GM23338 (cell line): ENCODE data around the gene LRFN4. TPM values are rescaled to one million over a fixed set of nuclear protein-coding genes. Genes with fewer than 3 reads are reported as not detected.

Experiments used
- ATAC-seq: fragments of 200-7000 bp; cut with Tn5 transposase; 3 replicates; pipeline ENCODE4 v1.9.1; 2020
- DNase-seq: peaks from one replicate; pipeline ENCODE4 v3.0.0-alpha.2; 2015; ENCODE audit warnings: low spot score
- H2AFZ ChIP-seq: fragments of 200-600 bp; sonication (generic); 2 replicates; pipeline ENCODE4 v1.8.0; 2016; ENCODE audit warnings: antibody characterized with exemption, mild to moderate bottlenecking, moderate library complexity
- H3F3A ChIP-seq: fragments of 200-600 bp; sonication (generic); replicated peaks from 2 replicates; pipeline ENCODE4 v1.8.0; 2017; ENCODE audit warnings: antibody characterized with exemption, mixed run types, low read depth
- H3K27ac ChIP-seq: fragments of 200-600 bp; sonication (generic); 2 replicates; pipeline ENCODE4 v1.6.1; 2016; ENCODE audit warnings: low read depth
- H3K27me3 ChIP-seq: fragments of 200-600 bp; sonication (generic); 2 replicates; pipeline ENCODE4 v1.8.0; 2016; ENCODE audit warnings: mild to moderate bottlenecking, mixed run types, moderate library complexity; ENCODE audit not compliant: insufficient read depth
- H3K36me3 ChIP-seq: fragments of 200-600 bp; sonication (generic); 2 replicates; pipeline ENCODE4 v1.8.0; 2016; ENCODE audit warnings: mild to moderate bottlenecking; ENCODE audit not compliant: insufficient read depth
- H3K4me1 ChIP-seq: fragments of 200-600 bp; sonication (generic); 2 replicates; pipeline ENCODE4 v1.8.0; 2016; ENCODE audit warnings: mild to moderate bottlenecking, moderate library complexity; ENCODE audit not compliant: insufficient read depth
- H3K4me2 ChIP-seq: fragments of 200-600 bp; sonication (generic); 2 replicates; pipeline ENCODE4 v1.7.1; 2017; ENCODE audit warnings: mixed run types
- H3K4me3 ChIP-seq: fragments of 200-600 bp; sonication (generic); 2 replicates; pipeline ENCODE4 v1.6.1; 2016; ENCODE audit warnings: mixed run types
- H3K79me2 ChIP-seq: fragments of 200-600 bp; sonication (generic); replicated peaks from 2 replicates; pipeline ENCODE4 v1.8.0; 2017; ENCODE audit warnings: mild to moderate bottlenecking; ENCODE audit not compliant: insufficient read depth
- H3K9me2 ChIP-seq: fragments of 200-600 bp; sonication (generic); 2 replicates; pipeline ENCODE4 v1.8.0; 2017; ENCODE audit not compliant: insufficient read depth
- H4K20me1 ChIP-seq: fragments of 200-600 bp; sonication (generic); replicated peaks from 2 replicates; pipeline ENCODE4 v1.8.0; 2017; ENCODE audit warnings: mild to moderate bottlenecking; ENCODE audit not compliant: insufficient read depth
- H3K27ac Mint-ChIP-seq: 2 replicates; pipeline ENCODE4 v1.8.0; 2020; ENCODE audit warnings: inconsistent platforms, mild to moderate bottlenecking, moderate library complexity, mixed read lengths
- H3K27me3 Mint-ChIP-seq: 3 replicates; pipeline ENCODE4 v1.8.0; 2022; ENCODE audit warnings: low read depth, mild to moderate bottlenecking, moderate library complexity, mixed read lengths, inconsistent platforms; ENCODE audit not compliant: insufficient read depth, poor library complexity
- H3K36me3 Mint-ChIP-seq: 3 replicates; pipeline ENCODE4 v1.8.0; 2021; ENCODE audit warnings: low read depth, mild to moderate bottlenecking, inconsistent platforms, moderate library complexity, mixed read lengths
- H3K4me1 Mint-ChIP-seq: 3 replicates; pipeline ENCODE4 v1.8.0; 2020; ENCODE audit warnings: mild to moderate bottlenecking, inconsistent platforms, mixed read lengths
- H3K4me3 Mint-ChIP-seq: 3 replicates; pipeline ENCODE4 v1.8.0; 2021; ENCODE audit warnings: moderate library complexity, mild to moderate bottlenecking, inconsistent platforms, mixed read lengths
- H3K9me3 Mint-ChIP-seq: 3 replicates; pipeline ENCODE4 v1.8.0; 2020; ENCODE audit warnings: moderate library complexity, mild to moderate bottlenecking, inconsistent platforms, mixed read lengths
- CREB1 ChIP-seq: fragments of 250-450 bp; sonication (Bioruptor Pico); IDR thresholded peaks from 2 replicates; pipeline ENCODE4 v1.5.0; 2020; ENCODE audit warnings: low read depth, mild to moderate bottlenecking, moderate library complexity
- CTCF ChIP-seq, 2 experiments: fragments of 200-600 bp in 1 of 2; sonication (generic) in 1 of 2; conservative IDR thresholded peaks; 2 replicates each; pipeline versions ENCODE4 v1.5.1 to v1.6.1; 2016 to 2017; ENCODE audit warnings: antibody characterized with exemption in 2 of 2, low read depth in 2 of 2, mild to moderate bottlenecking in 2 of 2, moderate library complexity in 1 of 2
- EZH2 ChIP-seq: fragments of 200-600 bp; sonication (generic); IDR thresholded peaks from one replicate; pipeline ENCODE4 v1.8.0; 2017; ENCODE audit warnings: antibody characterized with exemption, mild to moderate bottlenecking, low read depth; ENCODE audit not compliant: unreplicated experiment
- EZH2phosphoT487 ChIP-seq: fragments of 200-600 bp; sonication (generic); IDR thresholded peaks from one replicate; pipeline ENCODE4 v1.8.1; 2018; ENCODE audit warnings: antibody characterized with exemption; ENCODE audit not compliant: unreplicated experiment
- JUNB ChIP-seq: IDR thresholded peaks from one replicate; pipeline ENCODE4 v1.6.1; 2016; ENCODE audit warnings: antibody characterized with exemption; ENCODE audit not compliant: unreplicated experiment
- NANOG ChIP-seq: IDR thresholded peaks from 2 replicates; pipeline ENCODE4 v1.6.1; 2016; ENCODE audit warnings: antibody characterized with exemption, borderline replicate concordance
- POLR2AphosphoS5 ChIP-seq: IDR thresholded peaks from 2 replicates; pipeline ENCODE4 v1.6.1; 2016; ENCODE audit warnings: antibody characterized with exemption, low read depth
- REST ChIP-seq: IDR thresholded peaks from one replicate; pipeline ENCODE4 v1.6.1; 2018; ENCODE audit warnings: antibody characterized with exemption; ENCODE audit not compliant: unreplicated experiment
- STAT1 ChIP-seq: IDR thresholded peaks from one replicate; pipeline ENCODE4 v1.6.1; 2016; ENCODE audit warnings: antibody characterized with exemption; ENCODE audit not compliant: unreplicated experiment
- ZNF114 ChIP-seq: fragments of 250-450 bp; sonication (Bioruptor Pico); IDR thresholded peaks from 2 replicates; pipeline ENCODE4 v1.5.0; 2020; ENCODE audit warnings: mild to moderate bottlenecking, moderate library complexity
- ZNF331 ChIP-seq: fragments of 250-450 bp; sonication (Bioruptor Pico); IDR thresholded peaks from 2 replicates; pipeline ENCODE4 v1.5.0; 2020; ENCODE audit warnings: low read depth, mild to moderate bottlenecking, moderate library complexity
- ZNF462 ChIP-seq: fragments of 250-450 bp; sonication (Bioruptor Pico); IDR thresholded peaks from 2 replicates; pipeline ENCODE4 v1.5.0; 2020; ENCODE audit warnings: mild to moderate bottlenecking, moderate library complexity
- polyA plus RNA-seq: library from polyadenylated mRNA; unstranded; fragments of >200 nt; fragmentation: Nextera tagmentation; extraction: Ambion mirVana; gene quantifications from 2 replicates; pipeline ENCODE4 v1.2.1, GENCODE V29; 2016
- total RNA-seq: library from RNA; depleted of rRNA; stranded (reverse); fragments of >200 nt; shearing (Covaris generic); gene quantifications from 2 replicates; pipeline ENCODE4 v1.2.3, GENCODE V29; 2014
- TF ChIP-seq, protein P1 (sequence below): IDR thresholded peaks from 2 replicates; pipeline ENCODE4 v1.6.1; 2016; ENCODE audit warnings: antibody characterized with exemption

The LRFN4 gene
- total and polyA plus RNA-seq, 2 experiments from 2014 or later, result 9.8 to 63.5 TPM

DNA sequence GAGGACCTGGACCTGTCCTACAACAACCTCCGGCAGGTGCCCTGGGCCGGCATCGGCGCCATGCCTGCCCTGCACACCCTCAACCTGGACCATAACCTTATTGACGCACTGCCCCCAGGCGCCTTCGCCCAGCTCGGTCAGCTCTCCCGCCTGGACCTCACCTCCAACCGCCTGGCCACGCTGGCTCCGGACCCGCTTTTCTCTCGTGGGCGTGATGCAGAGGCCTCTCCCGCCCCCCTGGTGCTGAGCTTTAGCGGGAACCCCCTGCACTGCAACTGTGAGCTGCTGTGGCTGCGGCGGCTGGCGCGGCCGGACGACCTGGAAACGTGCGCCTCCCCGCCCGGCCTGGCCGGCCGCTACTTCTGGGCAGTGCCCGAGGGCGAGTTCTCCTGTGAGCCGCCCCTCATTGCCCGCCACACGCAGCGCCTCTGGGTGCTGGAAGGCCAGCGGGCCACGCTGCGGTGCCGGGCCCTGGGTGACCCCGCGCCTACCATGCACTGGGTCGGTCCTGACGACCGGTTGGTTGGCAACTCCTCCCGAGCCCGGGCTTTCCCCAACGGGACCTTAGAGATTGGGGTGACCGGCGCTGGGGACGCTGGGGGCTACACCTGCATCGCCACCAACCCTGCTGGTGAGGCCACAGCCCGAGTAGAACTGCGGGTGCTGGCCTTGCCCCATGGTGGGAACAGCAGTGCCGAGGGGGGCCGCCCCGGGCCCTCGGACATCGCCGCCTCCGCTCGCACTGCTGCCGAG, 1.5 kb downstream of the LRFN4 start:
- Mint-ChIP-seq H3K4me1 (peaks cover 13% of the 10 kb centered on the region), H3K27me3 (peaks cover 33% of the 10 kb centered on the region), H3K9me3 (no peaks in the 10 kb centered on the region), H3K36me3 (peaks cover 2% of the 10 kb centered on the region), H3K4me3 (peak overlapping the region; percentile 81), H3K27ac (no peak overlapping the region)
- no peak for ATAC-seq
- Histone ChIP-seq H3K9me2 (no peaks in the 10 kb centered on the region), H3K4me3 (no peak overlapping the region), H3K36me3 (no peaks in the 10 kb centered on the region), H3K4me2 (peak overlapping the region; percentile 79; the same call in 1 of the 2 replicates), H4K20me1 (no peaks in the 10 kb centered on the region), H2AFZ (no peak overlapping the region), H3K27ac (0 out of 2 replicates have a peak overlapping the region, but pooled peaks have one; percentile 39), H3F3A (peaks cover 11% of the 10 kb centered on the region; the same call in 1 of the 2 replicates), H3K79me2 (no peaks in the 10 kb centered on the region), H3K27me3 (no peaks in the 10 kb centered on the region), H3K4me1 (peaks cover 11% of the 10 kb centered on the region)
- DNase-seq, result no peak
- TF ChIP-seq NANOG, result no peak
- TF ChIP-seq CTCF (conservative IDR thresholded peaks at IDR 0.05; ENCODE audit: low read depth in 2 of 2), result no peak
- no peak for TF ChIP-seq JUNB
- no peak for TF ChIP-seq CREB1 (CRISPR knock-in tag)
- TF ChIP-seq POLR2AphosphoS5, result no peak; the same call in 1 of the 2 replicates
- TF ChIP-seq, protein P1, sequence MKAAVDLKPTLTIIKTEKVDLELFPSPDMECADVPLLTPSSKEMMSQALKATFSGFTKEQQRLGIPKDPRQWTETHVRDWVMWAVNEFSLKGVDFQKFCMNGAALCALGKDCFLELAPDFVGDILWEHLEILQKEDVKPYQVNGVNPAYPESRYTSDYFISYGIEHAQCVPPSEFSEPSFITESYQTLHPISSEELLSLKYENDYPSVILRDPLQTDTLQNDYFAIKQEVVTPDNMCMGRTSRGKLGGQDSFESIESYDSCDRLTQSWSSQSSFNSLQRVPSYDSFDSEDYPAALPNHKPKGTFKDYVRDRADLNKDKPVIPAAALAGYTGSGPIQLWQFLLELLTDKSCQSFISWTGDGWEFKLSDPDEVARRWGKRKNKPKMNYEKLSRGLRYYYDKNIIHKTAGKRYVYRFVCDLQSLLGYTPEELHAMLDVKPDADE, result no peak
- TF ChIP-seq REST, result no peak
- no peak for TF ChIP-seq EZH2
- no peak for TF ChIP-seq EZH2phosphoT487
- TF ChIP-seq STAT1, result no peak
- TF ChIP-seq ZNF114 (CRISPR knock-in tag), result no peak
- no peak for TF ChIP-seq ZNF462 (CRISPR knock-in tag)
- TF ChIP-seq ZNF331 (CRISPR knock-in tag), result no peak
